GM18505 (cell line): ENCODE results near the gene ETS1.

Experiments
- ATAC-seq: cut with Tn5 transposase; IDR thresholded peaks from one replicate; pipeline ENCODE4 v1.9.1; 2021; ENCODE audit not compliant: unreplicated experiment
- POLR2A ChIP-seq: IDR thresholded peaks from 4 replicates; pipeline ENCODE4 v1.6.1; 2011; ENCODE audit warnings: borderline replicate concordance; ENCODE audit not compliant: insufficient read depth, insufficient read length; ENCODE audit errors: extremely low read depth

ETS1 gene

DNA sequence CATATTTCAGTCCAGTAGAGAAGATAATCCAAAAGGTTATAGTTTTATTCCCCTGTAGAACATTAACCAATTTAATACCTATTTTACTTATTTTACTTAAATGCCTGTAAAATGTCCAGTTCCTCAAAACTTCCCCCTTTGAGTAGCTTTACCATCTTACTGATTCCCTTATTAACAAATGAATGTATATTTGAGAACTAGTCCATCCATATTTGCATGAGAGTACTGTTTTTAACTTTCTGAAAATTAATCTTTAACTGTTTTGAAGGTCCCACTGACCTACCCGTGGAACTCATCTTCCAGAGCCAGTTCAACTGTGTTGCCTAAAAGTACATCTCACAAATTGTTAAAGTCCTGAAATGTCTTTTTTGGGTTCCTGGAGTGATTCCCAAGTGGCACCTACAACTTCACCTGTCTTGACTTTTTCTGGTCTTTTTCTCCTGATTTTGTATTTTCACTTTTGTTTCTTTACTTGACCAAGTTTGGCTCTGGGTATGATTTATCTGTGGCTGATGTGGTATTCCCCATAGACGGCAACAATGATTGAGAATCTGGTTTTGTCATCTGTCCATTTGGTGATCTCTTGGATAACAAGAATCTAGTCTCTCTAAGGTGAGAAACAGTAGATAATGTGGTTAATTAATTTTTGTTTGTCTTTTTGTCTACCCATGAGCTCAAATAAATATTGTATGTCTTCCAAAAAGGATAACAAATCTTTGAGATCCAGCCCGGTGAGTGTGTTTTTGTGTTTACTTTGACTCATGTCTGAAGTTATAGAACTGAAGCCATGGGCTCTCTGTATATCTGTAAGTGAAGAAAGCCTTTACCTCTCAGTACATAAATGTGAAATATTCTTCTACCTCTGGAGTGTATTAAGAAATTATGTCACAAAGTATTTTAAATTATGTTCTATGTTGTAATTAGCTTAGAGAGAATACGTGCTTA is 174.2 kb downstream of the ETS1 start:
- ATAC-seq: peak; percentile 77

GRCh38 chr11:128411812-128412211 is 175.5 kb downstream of the ETS1 start:
- no peak for ATAC-seq
- no peak for TF ChIP-seq POLR2A

More for the DNA sequence above, 174.2 kb downstream of the ETS1 start:
- peak; percentile 11 for TF ChIP-seq POLR2A

GRCh38 chr11:128411150-128411549 is 176.2 kb downstream of the ETS1 start:
- no peak for ATAC-seq

DNA sequence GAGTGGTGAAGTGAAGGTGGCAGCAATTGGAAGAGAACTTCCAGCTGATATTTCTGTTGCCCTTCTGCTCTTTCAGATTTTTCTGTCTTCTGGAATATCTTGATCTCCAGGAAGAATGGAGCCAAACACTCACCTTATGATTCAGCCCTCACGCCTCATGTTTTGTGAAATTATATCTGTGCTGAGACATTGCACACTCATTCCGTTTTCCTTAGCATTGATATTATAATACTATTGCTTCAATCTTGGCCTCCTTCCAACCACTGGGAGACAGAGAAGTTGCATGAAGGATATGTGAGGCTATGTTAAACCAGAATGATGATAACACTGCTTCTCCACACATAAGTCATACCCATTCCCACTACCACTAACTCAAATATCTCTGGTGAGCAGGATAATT is 177.9 kb downstream of the ETS1 start:
- ATAC-seq: no peak
- TF ChIP-seq POLR2A: no peak

More at GRCh38 chr11:128411150-128411549, 176.2 kb downstream of the ETS1 start:
- TF ChIP-seq POLR2A: no peak
